MM.1S (cell line): ENCODE data around the gene EHBP1.

Experiments used
- EZH2 ChIP-seq: fragments of 300-600 bp; sonication (generic); optimal IDR thresholded peaks from 2 replicates; pipeline ENCODE3; 2017; ENCODE audit warnings: low read depth, mild to moderate bottlenecking, antibody characterized with exemption, low read length, mixed read lengths
- TF ChIP-seq, protein P1 (sequence below): fragments of 300-600 bp; sonication (generic); IDR thresholded peaks from 2 replicates; pipeline ENCODE4 v1.5.1; 2016; ENCODE audit warnings: antibody characterized with exemption, low read length, mixed read lengths

DNA sequence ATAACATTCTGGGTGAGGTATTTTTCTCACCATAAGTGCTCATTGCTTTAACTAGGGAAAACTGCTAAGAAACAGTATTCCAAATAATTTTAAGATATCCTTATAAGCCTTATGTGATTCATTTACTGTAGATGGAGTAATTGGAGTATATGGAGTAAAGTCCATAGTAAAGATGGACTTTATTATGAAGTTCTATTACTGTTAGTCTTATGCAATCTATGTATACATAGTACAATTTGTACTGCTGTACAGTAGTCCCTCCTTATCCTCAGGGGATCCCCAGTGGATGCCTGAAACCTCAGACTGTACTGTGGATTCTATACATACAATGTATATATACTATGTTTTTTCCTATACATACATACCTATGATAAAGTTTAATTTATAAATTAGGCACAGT is 304.0 kb downstream of the EHBP1 start:
- no peak for TF ChIP-seq EZH2
- TF ChIP-seq, protein P1, sequence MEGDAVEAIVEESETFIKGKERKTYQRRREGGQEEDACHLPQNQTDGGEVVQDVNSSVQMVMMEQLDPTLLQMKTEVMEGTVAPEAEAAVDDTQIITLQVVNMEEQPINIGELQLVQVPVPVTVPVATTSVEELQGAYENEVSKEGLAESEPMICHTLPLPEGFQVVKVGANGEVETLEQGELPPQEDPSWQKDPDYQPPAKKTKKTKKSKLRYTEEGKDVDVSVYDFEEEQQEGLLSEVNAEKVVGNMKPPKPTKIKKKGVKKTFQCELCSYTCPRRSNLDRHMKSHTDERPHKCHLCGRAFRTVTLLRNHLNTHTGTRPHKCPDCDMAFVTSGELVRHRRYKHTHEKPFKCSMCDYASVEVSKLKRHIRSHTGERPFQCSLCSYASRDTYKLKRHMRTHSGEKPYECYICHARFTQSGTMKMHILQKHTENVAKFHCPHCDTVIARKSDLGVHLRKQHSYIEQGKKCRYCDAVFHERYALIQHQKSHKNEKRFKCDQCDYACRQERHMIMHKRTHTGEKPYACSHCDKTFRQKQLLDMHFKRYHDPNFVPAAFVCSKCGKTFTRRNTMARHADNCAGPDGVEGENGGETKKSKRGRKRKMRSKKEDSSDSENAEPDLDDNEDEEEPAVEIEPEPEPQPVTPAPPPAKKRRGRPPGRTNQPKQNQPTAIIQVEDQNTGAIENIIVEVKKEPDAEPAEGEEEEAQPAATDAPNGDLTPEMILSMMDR: no peak
